ENCODE data around the gene CCBE1. TPM values are rescaled to one million over a fixed set of nuclear protein-coding genes. Genes with fewer than 3 reads are reported as not detected.

Gene CCBE1
- total RNA-seq, 3 donors from 2014 or later (not counting 1 experiment from before 2014, with no cell fraction given), result 0.05 TPM; not detected in 2

DNA sequence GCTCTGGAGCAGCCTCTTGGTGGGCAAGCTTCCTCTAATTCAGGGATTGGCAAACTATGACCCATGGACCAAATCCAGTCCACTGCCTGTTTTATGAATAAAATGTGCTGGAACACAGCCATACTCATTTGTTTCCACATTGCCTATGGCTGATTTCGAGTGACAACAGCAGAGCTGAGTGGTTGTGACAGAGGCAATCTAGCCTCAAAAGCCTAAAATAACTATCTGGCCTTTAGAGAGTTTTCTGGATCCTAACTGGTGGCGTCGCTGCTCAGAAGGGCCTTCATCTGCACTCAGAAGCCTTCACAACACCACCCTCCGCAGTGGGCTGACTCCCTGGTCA, 147.1 kb downstream of the CCBE1 start:
- ATAC-seq, result no peak

GRCh38 chr18:59549503-59550173, 147.6 kb downstream of the CCBE1 start:
- 79% methylated on average over 3 of the region's 3 CpGs for WGBS (ENCODE audit: insufficient coverage)
- Mint-ChIP-seq H3K36me3 (no peaks in the 10 kb centered on the region), H3K27ac (no peak overlapping the region), H3K4me1 (no peaks in the 10 kb centered on the region), H3K27me3 (ENCODE audit: low read depth in 2 of 2) (no peaks in the 10 kb centered on the region), H3K9me3 (peaks cover 2 to 3% of the 10 kb centered on the region in 2 donors), H3K4me3 (no peak overlapping the region)
- ATAC-seq (no peak), DNase-seq (no peak)
- Histone ChIP-seq H3K4me3 (ENCODE audit: low read length) (no peak overlapping the region), H3K36me3 (ENCODE audit: control insufficient read depth, insufficient read depth, low read length) (no peaks in the 10 kb centered on the region), H3K9me3 (ENCODE audit: control insufficient read depth, insufficient read depth, low read length) (no peaks in the 10 kb centered on the region), H3K4me1 (ENCODE audit: control insufficient read depth, insufficient read depth, low read length) (no peaks in the 10 kb centered on the region), H3K27me3 (ENCODE audit: control insufficient read depth, insufficient read depth, low read length) (no peaks in the 10 kb centered on the region), H3K27ac (ENCODE audit: low read length) (no peak overlapping the region)
- no peak for TF ChIP-seq CTCF (IDR thresholded peaks at IDR 0.05)
- intact Hi-C loops (cut with micrococcal nuclease), result no loop called here

More for the DNA sequence above, 147.1 kb downstream of the CCBE1 start:
- H3K36me3 ChIP-seq (ENCODE audit: control insufficient read depth, insufficient read depth, low read length), result no peaks in the 10 kb centered on the region
- DNase-seq, result no peak
- no peaks in the 10 kb centered on the region for H3K4me1 ChIP-seq (ENCODE audit: control insufficient read depth, insufficient read depth, low read length)
- no peaks in the 10 kb centered on the region for H3K36me3 Mint-ChIP-seq
- no peak overlapping the region for H3K27ac ChIP-seq (ENCODE audit: low read length)
- no peak overlapping the region for H3K4me3 Mint-ChIP-seq
- no peaks in the 10 kb centered on the region for H3K27me3 Mint-ChIP-seq (ENCODE audit: low read depth in 2 of 2)
- no peaks in the 10 kb centered on the region for H3K27me3 ChIP-seq (ENCODE audit: control insufficient read depth, insufficient read depth, low read length)
- no peak overlapping the region for H3K4me3 ChIP-seq (ENCODE audit: low read length)
- H3K4me1 Mint-ChIP-seq, result no peaks in the 10 kb centered on the region
- TF ChIP-seq CTCF (IDR thresholded peaks at IDR 0.05), result no peak
- no peak overlapping the region for H3K27ac Mint-ChIP-seq
- intact Hi-C loops (cut with micrococcal nuclease), result no loop called here
- WGBS (ENCODE audit: insufficient coverage), result 77% methylated on average over 4 of the region's 4 CpGs
- no peaks in the 10 kb centered on the region for H3K9me3 ChIP-seq (ENCODE audit: control insufficient read depth, insufficient read depth, low read length)
- peaks cover 2 to 3% of the 10 kb centered on the region in 2 donors for H3K9me3 Mint-ChIP-seq

- Histone ChIP-seq H3K27ac (ENCODE audit: low read length) (no peak overlapping the region), H3K4me3 (ENCODE audit: low read length) (no peak overlapping the region), H3K4me1 (ENCODE audit: control insufficient read depth, insufficient read depth, low read length) (no peaks in the 10 kb centered on the region), H3K27me3 (ENCODE audit: control insufficient read depth, insufficient read depth, low read length) (no peaks in the 10 kb centered on the region), H3K36me3 (ENCODE audit: control insufficient read depth, insufficient read depth, low read length) (no peaks in the 10 kb centered on the region), H3K9me3 (ENCODE audit: control insufficient read depth, insufficient read depth, low read length) (no peaks in the 10 kb centered on the region)
- Mint-ChIP-seq H3K36me3 (no peaks in the 10 kb centered on the region), H3K4me1 (no peaks in the 10 kb centered on the region), H3K9me3 (peaks cover 2 to 3% of the 10 kb centered on the region in 2 donors), H3K27me3 (ENCODE audit: low read depth in 2 of 2) (no peaks in the 10 kb centered on the region), H3K4me3 (no peak overlapping the region), H3K27ac (no peak overlapping the region)
- DNase-seq, result no peak
- 60% methylated on average over 11 of the region's 11 CpGs for WGBS (ENCODE audit: insufficient coverage)
- intact Hi-C loops (cut with micrococcal nuclease), result no loop called here
- ATAC-seq, result no peak
- no peak for TF ChIP-seq CTCF (IDR thresholded peaks at IDR 0.05)
Observed at GRCh38 chr18:59547581-59548182, 149.5 kb downstream of the CCBE1 start.

Data from natural killer cell (primary cell).